Suppressor macrophage (primary cell): Measurements from ENCODE around the gene CYTH4.

Experiments used
- DNase-seq, 4 experiments: peaks; one replicate each; pipeline ENCODE4 v3.0.0-alpha.2; 2020 to 2022

CYTH4 gene

DNA sequence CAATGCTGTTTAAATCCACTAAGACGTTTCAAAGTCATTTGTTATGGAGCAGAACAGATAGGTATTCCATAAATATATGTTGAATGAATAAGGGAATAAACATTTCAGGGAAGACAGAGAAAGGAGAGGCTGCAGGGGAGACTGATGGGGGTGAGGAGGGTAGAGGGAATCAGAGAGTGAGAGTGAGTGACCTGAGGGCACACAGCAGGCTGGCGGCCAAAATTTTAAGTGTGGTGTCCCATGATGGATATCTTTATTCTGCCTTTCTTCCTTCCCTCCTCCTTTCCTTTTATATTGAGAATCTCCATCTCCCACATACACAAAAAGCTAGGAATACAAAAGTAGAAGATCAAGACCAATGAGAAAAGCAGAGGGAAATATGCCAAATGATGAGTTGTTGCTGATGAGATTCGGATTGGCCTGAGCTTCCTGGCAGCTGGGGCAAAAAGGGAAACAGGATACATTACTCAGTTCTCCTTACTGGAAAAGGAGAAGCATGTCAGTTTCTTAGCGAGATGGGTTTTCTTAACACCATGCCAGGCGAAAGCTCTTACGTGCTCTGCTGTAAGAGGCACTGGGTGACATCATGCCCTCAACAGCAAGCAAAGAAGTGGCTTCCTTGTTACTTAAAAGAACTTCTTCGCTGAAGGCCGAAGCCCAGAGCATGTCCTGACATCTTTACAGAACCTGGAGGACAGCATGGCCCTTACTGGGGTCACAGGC lies 11.2 kb upstream of the CYTH4 start:
- DNase-seq = peak; percentile 89 to 97 (median 92)

- peak; percentile 73 to 88 (median 83) for DNase-seq
Measured at GRCh38 chr22:37273126-37273845, 9.0 kb upstream of the CYTH4 start.

- DNase-seq = peak in 1 of 4 experiments; percentile 2
Measured at GRCh38 chr22:37273846-37274225, 8.5 kb upstream of the CYTH4 start.

DNA sequence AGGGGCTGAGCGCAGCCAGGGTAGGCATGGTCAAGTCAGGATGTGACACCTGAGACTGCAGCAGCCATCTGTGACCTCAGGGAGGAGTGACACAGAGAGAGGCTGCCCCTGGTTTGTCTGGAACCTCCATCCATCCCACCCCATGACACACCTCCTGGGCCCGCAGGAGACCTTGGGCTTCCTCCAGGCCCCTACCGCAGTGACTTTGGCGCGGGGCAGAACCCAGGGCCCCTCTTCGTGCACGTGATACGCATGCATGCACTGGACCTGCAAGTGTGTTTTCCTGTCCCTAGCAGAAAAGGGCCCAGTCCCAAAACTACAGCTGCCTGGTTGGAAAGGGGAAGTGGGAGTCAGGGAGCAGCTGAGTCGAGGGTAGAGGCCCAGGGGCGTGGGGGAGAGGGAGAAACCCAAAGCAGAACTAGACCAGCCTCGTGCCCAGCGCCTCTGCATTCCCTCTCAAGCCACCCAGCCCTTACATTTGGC lies 7.9 kb upstream of the CYTH4 start:
- peak; percentile 94 to 97 (median 96) for DNase-seq

DNA sequence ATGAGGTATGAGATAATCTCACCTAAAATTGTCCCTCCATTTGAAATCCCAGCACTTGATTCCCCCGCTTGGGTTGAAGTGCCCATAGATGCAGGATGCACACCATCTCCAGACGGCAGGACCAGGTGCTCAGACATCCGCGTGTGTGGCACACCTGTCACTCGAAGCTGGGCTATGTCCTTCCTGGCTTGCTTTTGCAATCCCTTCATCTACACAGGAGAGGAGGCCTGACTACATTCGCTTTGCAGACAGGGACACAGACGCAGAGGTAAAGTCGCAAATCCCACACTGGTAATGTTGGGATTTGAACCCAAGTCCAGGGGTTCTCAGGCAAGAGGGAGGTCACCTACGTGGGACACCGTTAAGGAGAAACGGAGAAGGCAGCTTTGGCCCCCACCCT lies 7.2 kb upstream of the CYTH4 start:
- peak in 1 of 4 experiments; percentile 6 for DNase-seq

DNA sequence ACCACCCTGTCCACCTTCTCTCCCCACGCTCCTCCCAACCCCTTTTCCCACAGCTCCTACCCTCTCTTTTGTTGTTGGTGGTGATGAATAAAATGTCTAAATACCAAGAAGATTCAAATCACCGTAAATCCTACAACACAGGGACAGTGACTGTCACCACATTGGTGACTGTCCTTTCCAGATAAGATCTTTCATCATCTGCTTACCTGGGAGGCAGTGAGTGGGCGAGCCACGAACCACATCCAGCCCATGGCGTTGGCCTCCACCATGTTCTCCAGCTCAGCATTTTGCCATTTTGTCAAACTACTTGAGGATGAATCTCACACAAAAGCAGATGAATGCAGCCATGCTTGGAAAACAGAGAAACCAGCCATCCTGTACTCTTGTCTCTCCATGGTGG lies 6.7 kb upstream of the CYTH4 start:
- DNase-seq = peak in 1 of 4 experiments; percentile 2

GRCh38 chr22:37276776-37277175 lies 5.5 kb upstream of the CYTH4 start:
- DNase-seq = peak in 3 of 4 experiments; percentile 45 to 65 (median 59)

- peak in 2 of 4 experiments; percentile 18 to 43 for DNase-seq
Measured at GRCh38 chr22:37277384-37277783, 4.9 kb upstream of the CYTH4 start.

DNA sequence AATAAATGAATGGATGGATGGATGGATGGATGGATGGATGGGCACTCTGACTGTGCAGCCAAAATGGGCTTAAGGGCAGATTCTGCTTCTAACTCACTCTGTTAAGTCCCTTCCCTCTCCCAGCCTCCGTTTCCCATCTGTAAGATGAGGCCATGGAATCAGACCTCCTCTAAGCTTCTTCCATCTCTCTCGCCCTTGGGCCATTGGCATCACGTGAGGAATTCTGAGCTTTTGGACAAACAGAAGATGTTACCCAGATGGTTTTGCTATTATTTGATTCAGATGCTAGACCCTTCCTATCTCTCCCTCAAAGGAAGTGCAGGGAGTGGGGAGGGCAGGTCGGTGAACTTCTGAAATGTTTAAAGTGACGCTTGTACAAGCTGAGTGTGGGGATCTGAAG lies 4.0 kb upstream of the CYTH4 start:
- DNase-seq = no peak

DNA sequence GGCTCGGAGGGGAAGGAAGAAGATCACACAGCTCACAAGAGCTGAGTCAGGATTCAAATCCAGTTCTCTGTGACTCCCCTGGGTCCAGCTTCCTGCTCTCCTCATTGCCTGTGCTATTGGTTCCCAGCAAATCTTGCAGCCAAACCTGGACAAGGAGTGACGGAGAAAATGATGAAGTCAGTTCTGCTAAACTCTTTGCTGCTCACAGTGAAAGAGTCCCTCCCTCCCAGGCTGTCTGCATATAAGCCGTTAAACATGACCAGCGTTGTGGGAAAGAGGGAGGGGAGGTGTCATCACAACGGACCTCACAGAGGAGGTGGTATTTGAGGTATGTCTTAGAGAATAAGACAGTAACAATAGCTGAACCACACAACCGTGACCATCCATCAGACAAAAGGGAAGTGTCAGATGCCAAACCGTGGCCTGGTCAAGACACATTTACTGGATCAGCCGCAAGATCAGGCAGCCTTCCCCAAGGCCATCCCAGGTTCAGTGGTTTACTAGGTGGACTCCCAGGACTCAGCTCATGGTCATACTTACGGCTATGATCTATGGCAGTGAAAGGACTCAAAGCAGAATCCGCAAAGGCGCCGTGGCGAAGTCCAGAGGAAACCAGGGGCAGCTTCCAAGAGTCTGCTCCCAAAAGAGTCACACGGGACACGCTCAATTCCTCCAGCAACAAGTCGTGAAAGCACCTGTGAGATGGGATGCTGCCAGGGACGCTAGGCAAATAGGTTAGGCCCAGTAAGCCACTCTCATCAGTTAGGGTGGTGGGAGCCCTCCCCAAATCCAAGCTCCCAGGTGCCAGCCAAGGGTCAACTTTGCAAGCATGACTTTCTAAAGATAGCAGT lies 2.8 kb upstream of the CYTH4 start:
- peak; percentile 60 to 76 (median 61) for DNase-seq

GRCh38 chr22:37280718-37281117 lies 1.6 kb upstream of the CYTH4 start:
- no peak for DNase-seq

DNA sequence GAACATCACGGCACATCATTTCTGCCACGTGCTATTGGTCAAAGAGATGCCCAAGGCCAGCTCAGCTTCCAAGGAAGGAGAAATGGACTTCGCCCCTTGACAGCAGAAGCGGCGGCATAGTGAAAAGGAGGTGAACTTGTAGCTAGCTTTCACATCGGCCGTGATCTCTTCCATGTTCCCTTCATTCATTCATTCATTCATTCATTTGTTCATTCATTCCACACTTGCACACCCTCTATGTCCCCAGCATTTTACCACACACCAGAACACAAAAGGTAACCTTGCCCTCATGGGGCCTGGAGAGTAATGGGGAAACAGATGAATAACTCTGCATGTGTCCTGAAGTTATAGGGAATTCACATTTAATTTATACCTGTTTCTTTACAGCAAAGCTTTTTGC lies 1.1 kb upstream of the CYTH4 start:
- DNase-seq = no peak

- DNase-seq = peak; percentile 66 to 78 (median 71)
Measured at GRCh38 chr22:37281646-37282384, 493 bp upstream of the CYTH4 start.

DNA sequence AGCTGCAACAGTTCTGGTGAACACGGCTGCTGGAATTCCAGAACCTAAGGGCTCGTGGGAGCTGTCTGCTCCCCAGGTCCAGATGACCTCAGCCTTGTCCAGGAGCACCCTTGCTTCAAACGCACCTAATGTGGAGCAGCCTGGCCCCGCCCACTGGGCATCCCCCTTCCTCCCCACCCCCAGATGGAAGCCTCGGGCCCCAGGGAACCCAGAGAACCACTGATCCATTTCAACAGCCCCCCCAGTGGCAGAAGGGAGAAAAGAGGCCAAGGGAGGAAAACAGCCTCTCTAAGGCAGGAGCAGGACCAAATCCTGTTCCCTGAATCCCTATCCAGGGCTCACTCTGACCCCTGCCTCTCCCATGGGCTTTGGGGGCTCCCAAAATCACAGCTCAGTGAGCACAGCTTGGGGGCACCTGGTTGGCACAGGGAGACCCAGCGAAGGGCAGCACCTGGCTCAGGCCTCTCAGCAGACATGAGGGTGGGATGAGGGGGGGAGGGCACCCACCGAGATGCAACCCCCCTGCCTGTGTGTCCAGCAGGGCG lies 1.2 kb downstream of the CYTH4 start:
- DNase-seq = peak; percentile 78 to 89 (median 83)

- DNase-seq = peak; percentile 74 to 88 (median 86)
Measured at GRCh38 chr22:37284126-37284804, 2.0 kb downstream of the CYTH4 start.

DNA sequence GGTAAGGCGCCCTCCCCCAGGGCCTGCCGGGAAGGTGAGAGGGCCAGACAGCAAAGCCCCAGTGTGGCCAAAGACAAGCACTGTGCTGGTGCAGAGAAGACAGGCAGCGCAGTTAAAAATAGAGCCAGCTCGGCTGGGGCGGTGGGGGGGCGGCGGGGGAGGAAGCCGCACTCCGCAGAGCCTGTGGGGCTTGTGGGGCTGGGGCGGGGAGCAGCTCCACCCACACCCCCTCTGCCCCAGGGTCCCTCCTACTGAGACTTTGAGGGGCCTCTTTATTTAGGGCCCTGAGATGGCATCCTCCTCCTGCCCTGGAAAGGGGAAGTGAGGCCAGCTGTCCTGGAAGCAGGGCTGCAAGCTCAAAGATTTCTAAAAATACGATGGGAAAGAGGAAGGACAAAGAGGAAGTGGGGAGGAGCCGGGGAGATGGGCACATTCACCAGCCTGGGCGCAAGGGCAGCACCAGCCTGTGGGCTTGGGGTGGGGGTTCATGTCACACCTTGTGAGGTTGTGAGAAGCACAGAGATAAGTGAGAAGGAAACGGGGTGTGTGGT lies 2.6 kb downstream of the CYTH4 start:
- peak; percentile 92 to 98 (median 96) for DNase-seq

DNA sequence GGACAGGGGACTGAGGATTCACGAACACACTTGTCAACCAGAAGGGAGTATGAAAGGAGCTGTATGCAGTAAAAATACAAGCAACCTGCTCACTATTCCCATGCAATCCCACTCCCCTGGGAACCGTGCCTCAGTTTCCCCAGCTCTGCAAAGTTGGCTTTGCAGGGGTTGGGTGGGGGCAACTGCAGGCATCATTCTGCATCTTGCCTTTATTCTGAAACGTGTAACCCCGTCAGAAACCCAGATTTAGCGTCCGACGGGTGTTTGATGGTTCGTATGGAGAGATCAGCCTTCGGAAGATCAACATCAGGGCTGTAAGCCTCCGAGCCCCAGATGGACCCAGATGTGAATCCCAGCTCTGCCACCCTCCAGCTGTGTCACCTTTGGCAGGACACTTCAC lies 3.6 kb downstream of the CYTH4 start:
- DNase-seq = no peak

DNA sequence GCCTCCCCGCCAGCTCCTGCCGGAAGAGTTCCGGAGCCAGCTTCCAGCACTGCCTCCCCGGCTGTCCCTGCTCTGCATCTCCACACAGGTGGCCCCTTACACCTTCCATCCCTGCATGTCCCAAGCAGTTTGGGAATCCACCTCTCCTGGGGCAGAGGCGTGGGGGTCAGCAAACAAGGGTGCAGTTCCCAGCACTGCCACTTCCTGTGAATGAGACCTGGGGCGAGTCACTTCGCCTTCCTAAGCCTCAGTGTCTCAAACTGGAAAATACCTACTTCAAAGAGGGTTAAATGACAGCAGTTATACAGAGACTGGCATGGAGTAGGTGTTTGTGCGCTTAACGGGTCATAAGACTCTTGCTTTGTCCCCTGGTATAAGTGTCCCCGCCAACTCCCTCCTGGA lies 5.2 kb downstream of the CYTH4 start:
- no peak for DNase-seq

DNA sequence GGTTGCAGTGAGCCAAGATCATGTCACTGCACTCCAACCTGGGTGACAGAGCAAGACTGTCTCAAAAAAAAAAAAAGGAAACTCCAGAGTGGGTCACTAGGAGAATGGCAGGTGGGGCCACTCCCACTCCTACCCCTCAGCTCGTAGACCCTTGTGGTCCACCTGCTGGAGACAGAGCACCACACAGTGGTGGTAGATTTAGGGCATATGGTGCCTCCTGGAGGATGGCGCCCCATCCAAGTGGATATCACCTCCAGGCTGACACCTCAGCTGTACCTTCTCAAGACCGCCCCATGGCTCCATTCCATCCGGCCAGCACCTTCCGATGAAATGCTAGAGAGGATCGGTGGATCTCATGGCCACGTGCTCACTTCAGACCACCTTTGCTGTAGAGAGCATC lies 6.2 kb downstream of the CYTH4 start:
- DNase-seq = no peak

- DNase-seq = no peak
Measured at GRCh38 chr22:37289156-37289735, 6.9 kb downstream of the CYTH4 start.

DNA sequence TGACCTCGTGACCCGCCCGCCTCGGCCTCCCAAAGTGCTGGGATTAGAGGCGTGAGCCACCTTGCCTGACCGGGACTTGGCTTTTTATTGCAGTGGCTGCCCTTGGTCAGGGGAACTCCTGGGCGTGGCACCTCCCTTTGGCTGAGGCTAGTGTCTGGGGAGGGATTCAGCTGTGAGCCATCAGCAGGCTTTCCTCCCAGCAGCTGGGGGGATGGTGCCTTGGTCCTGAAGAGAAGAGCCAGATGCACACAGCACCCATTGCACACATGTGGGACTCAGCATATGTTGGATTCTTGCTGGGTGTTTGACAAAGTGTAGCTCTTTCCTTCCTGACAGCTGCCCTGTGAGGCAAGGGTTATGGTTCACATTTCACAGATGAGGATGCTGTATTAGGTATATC lies 8.4 kb downstream of the CYTH4 start:
- DNase-seq = no peak
